HepG2 (cell line): ENCODE measurements around the gene PWWP2A. TPM values are rescaled to one million over a fixed set of nuclear protein-coding genes. Genes with fewer than 3 reads are reported as not detected.

Experiments
- ATAC-seq: fragments of 200-7000 bp; cut with Tn5 transposase; 3 replicates; pipeline ENCODE4 v1.9.1; 2020; ENCODE audit warnings: mild to moderate bottlenecking, moderate library complexity
- BruUV-seq: library from RNA; stranded (reverse); fragments of 400-500 nt; replicated peaks from 2 replicates; lab custom pipeline; 2021; lab: Mats Ljungman, UMichigan
- CTCF ChIA-PET: fragments of 300-600 bp; formaldehyde crosslinking; extraction: SDS; loops from one replicate; lab custom pipeline; 2021; ENCODE audit warnings: low total read pairs, inconsistent platforms, low intra/inter-chr PET ratio; lab: Yijun Ruan, JAX
- POLR2A ChIA-PET: fragments of 350-600 bp; sonication (Branson Sonifier 250); formaldehyde crosslinking; loops from one replicate; lab custom pipeline; 2020; ENCODE audit warnings: antibody characterized with exemption, inconsistent platforms; lab: Yijun Ruan, JAX
- DNase-seq: peaks from one replicate; pipeline ENCODE4 v3.0.0-alpha.2; 2015; ENCODE audit warnings: low spot score
- FAIRE-seq: peaks from 3 replicates; lab custom pipeline; 2011; peaks lifted over from hg19 to GRCh38; lab: Jason Lieb, UNC
- H2AFZ ChIP-seq: one replicate; pipeline ENCODE4 v1.6.1; 2011; ENCODE audit warnings: low read length, inconsistent platforms
- H3K27ac ChIP-seq: fragments of 300-600 bp; 3 replicates; pipeline ENCODE4 v1.8.0; 2011; ENCODE audit warnings: mixed run types, mild to moderate bottlenecking, mixed read lengths, low read length, inconsistent platforms; ENCODE audit not compliant: insufficient read depth; ENCODE audit errors: extremely low read length
- H3K27me3 ChIP-seq, 2 experiments: fragments of 200-600 bp in 1 of 2; 2 replicates in 1 of 2; 3 replicates in 1 of 2; pipeline versions ENCODE4 v1.6.0 to v1.8.0; 2011; ENCODE audit warnings: low read length in 2 of 2, mild to moderate bottlenecking in 2 of 2, moderate library complexity in 2 of 2, inconsistent platforms in 1 of 2; ENCODE audit not compliant: insufficient read depth in 2 of 2, control insufficient read depth in 1 of 2
- H3K36me3 ChIP-seq, 2 experiments: fragments of 200-600 bp in 1 of 2; replicated peaks in 1 of 2; 2 replicates in 1 of 2; 3 replicates in 1 of 2; pipeline versions ENCODE4 v1.5.1 to v1.8.0; 2011; ENCODE audit warnings: low read length in 2 of 2, inconsistent platforms in 1 of 2; ENCODE audit not compliant: insufficient read depth in 2 of 2, control insufficient read depth in 1 of 2
- H3K4me1 ChIP-seq: 2 replicates; pipeline ENCODE4 v1.5.1; 2012; ENCODE audit warnings: low read length, inconsistent platforms; ENCODE audit not compliant: insufficient read depth
- H3K4me2 ChIP-seq: 2 replicates; pipeline ENCODE4 v1.6.0; 2011; ENCODE audit warnings: low read depth, low read length, inconsistent platforms
- H3K4me3 ChIP-seq, 3 experiments: fragments of 200-600 bp in 1 of 3; sonication (generic), shearing (Covaris generic) in 1 of 3; replicated peaks in 1 of 3; 2 replicates each; pipeline ENCODE4 v1.5.1; 2011 to 2016; ENCODE audit warnings: low read length in 3 of 3, inconsistent platforms in 2 of 3, low read depth in 2 of 3, mild to moderate bottlenecking in 2 of 3, control low read depth in 1 of 3, mixed read lengths in 1 of 3; ENCODE audit not compliant: insufficient read depth in 1 of 3
- H3K79me2 ChIP-seq: one replicate; pipeline ENCODE4 v1.6.1; 2011; ENCODE audit warnings: low read length, inconsistent platforms; ENCODE audit not compliant: insufficient read depth
- H3K9ac ChIP-seq: 2 replicates; pipeline ENCODE4 v1.6.0; 2011; ENCODE audit warnings: mild to moderate bottlenecking, low read depth, low read length, inconsistent platforms; ENCODE audit not compliant: insufficient read depth
- H3K9me3 ChIP-seq: 2 replicates; pipeline ENCODE4 v1.5.1; 2012; ENCODE audit warnings: mild to moderate bottlenecking, low read length
- H4K20me1 ChIP-seq: 2 replicates; pipeline ENCODE4 v1.6.0; 2011; ENCODE audit warnings: inconsistent platforms, mild to moderate bottlenecking, low read length, moderate library complexity; ENCODE audit not compliant: insufficient read depth
- CEBPB ChIP-seq: IDR thresholded peaks from 2 replicates; pipeline ENCODE4 v1.6.1; 2011; ENCODE audit warnings: low read depth, low read length, improper control_type of control experiment, borderline replicate concordance
- ETV5 ChIP-seq: IDR thresholded peaks from 2 replicates; pipeline ENCODE4 v1.6.1; 2018; ENCODE audit warnings: missing biosample characterization, missing genetic modification reagents, inconsistent platforms, borderline replicate concordance
- EZH2 ChIP-seq: conservative IDR thresholded peaks from 2 replicates; pipeline ENCODE4 v1.6.1; 2012; ENCODE audit warnings: mild to moderate bottlenecking, low read depth, low read length, moderate library complexity
- GATAD2A ChIP-seq: IDR thresholded peaks from 2 replicates; pipeline ENCODE4 v1.6.1; 2016
- MZF1 ChIP-seq: sonication (generic); formaldehyde crosslinking; IDR thresholded peaks from 2 replicates; pipeline ENCODE4 v1.8.1; 2023; ENCODE audit warnings: mild to moderate bottlenecking, missing genetic modification reagents, borderline replicate concordance
- SP5 ChIP-seq: IDR thresholded peaks from 2 replicates; pipeline ENCODE4 v1.6.1; 2016; ENCODE audit warnings: low read depth, borderline replicate concordance
- TOE1 ChIP-seq: sonication (generic); formaldehyde crosslinking; IDR thresholded peaks from 2 replicates; pipeline ENCODE4 v1.4.0; 2020; ENCODE audit warnings: mild to moderate bottlenecking, missing genetic modification reagents
- ZMAT5 ChIP-seq: sonication (generic); formaldehyde crosslinking; IDR thresholded peaks from 2 replicates; pipeline ENCODE4 v1.5.0; 2020; ENCODE audit warnings: mild to moderate bottlenecking, low read depth, missing genetic modification reagents, borderline replicate concordance
- ZNF251 ChIP-seq: sonication (generic); formaldehyde crosslinking; IDR thresholded peaks from 2 replicates; pipeline ENCODE4 v1.9.0; 2021; ENCODE audit warnings: mild to moderate bottlenecking, missing genetic modification reagents
- ZNF576 ChIP-seq: sonication (generic); formaldehyde crosslinking; IDR thresholded peaks from 2 replicates; pipeline ENCODE4 v1.4.0; 2020; ENCODE audit warnings: mild to moderate bottlenecking, missing genetic modification reagents
- ZNF75D ChIP-seq: sonication (generic); formaldehyde crosslinking; IDR thresholded peaks from 2 replicates; pipeline ENCODE4 v1.8.1; 2023; ENCODE audit warnings: missing genetic modification reagents, mild to moderate bottlenecking, borderline replicate concordance
- WGBS: methylation state at CpG from one replicate; pipeline ENCODE4 v1.1.6; 2017; ENCODE audit warnings: low lambda C conversion rate; 5-methylcytosine and 5-hydroxymethylcytosine counted together
- in situ Hi-C: cut with HindIII; loops from 2 replicates; pipeline ENCODE4 v1.10.0; 2017; ENCODE audit warnings: low pct_unique_long_range_greater_than_20kb; ENCODE audit not compliant: extremely low pct_ligation_motif_present
- intact Hi-C: fragments of 100-400 bp; cut with micrococcal nuclease; formaldehyde crosslinking; loops from one replicate; pipeline ENCODE4 v1.10.0; 2022; ENCODE audit not compliant: unreplicated experiment
- polyA plus RNA-seq, 8 experiments: library from polyadenylated mRNA; depleted of rRNA in 3 of 8; stranded (reverse) in 7 of 8; unstranded in 1 of 8; fragments of >200 nt; fragmentation: Illumina TruSeq in 4 of 8; extraction: Trizol in 4 of 8; gene quantifications; 2 replicates each; pipeline versions ENCODE4 v1.2.1 to v1.2.3, GENCODE V29; 2011 to 2016; ENCODE audit warnings: low read depth in 4 of 8, missing spikeins in 1 of 8, mixed read lengths in 1 of 8; ENCODE audit not compliant: insufficient read depth in 1 of 8
- total RNA-seq, 5 experiments: library from RNA; depleted of rRNA; stranded (reverse); fragments of >200 nt; fragmentation: Illumina TruSeq; extraction: Trizol; gene quantifications; 2 replicates each; pipeline ENCODE4 v1.2.3, GENCODE V29; 2016; ENCODE audit warnings: low read depth in 1 of 5

PWWP2A gene
- total and polyA plus RNA-seq, 2 of the 13 experiments (the other 11 are each of a cell fraction or from before 2014, with no cell fraction given), result 7.3 to 16.9 TPM

- TF ChIP-seq GATAD2A (CRISPR knock-in tag), result no peak
- TF ChIP-seq MZF1, result no peak
- no peak for TF ChIP-seq ETV5 (CRISPR knock-in tag)
- 0 out of 2 replicates have a peak, but pooled peaks have one; percentile 5 for TF ChIP-seq CEBPB
- no peak for TF ChIP-seq ZMAT5 (CRISPR knock-in tag)
- ATAC-seq (no peak), DNase-seq (no peak), FAIRE-seq (no peak)
- Histone ChIP-seq H3K9me3 (no peaks in the 10 kb centered on the region), H3K4me3 (no peak overlapping the region), H2AFZ (no peak overlapping the region), H3K36me3 (peaks cover 14 to 61% of the 10 kb centered on the region in 2 experiments), H3K4me2 (no peak overlapping the region), H4K20me1 (no peaks in the 10 kb centered on the region), H3K9ac (no peak overlapping the region), H3K79me2 (no peaks in the 10 kb centered on the region), H3K4me1 (no peaks in the 10 kb centered on the region), H3K27me3 (no peaks in the 10 kb centered on the region), H3K27ac (no peak overlapping the region)
- in situ Hi-C loops (no loop called here), intact Hi-C loops (no loop called here)
- POLR2A ChIA-PET, result no interaction called here
- 94% methylated on average over 9 of the region's 9 CpGs for WGBS
- BruUV-seq, result no TSS peak
- CTCF ChIA-PET, result no interaction called here
These were observed 71.1 kb downstream of the PWWP2A start for GRCh38 chr5:160048131-160048530.

- CTCF ChIA-PET, result no interaction called here
- no peak overlapping the region for H3K27ac ChIP-seq
- no peak for ATAC-seq
These were observed 71.8 kb downstream of the PWWP2A start for GRCh38 chr5:160047423-160047822.

More at GRCh38 chr5:160047423-160047822, 71.8 kb downstream of the PWWP2A start:
- H3K4me2 ChIP-seq, result no peak overlapping the region
- WGBS, result 98% methylated on average over 3 of the region's 3 CpGs
- no peaks in the 10 kb centered on the region for H3K9me3 ChIP-seq
- intact Hi-C loops (no loop called here), in situ Hi-C loops (no loop called here)
- no peak for FAIRE-seq
- H4K20me1 ChIP-seq, result no peaks in the 10 kb centered on the region
- no peak overlapping the region for H3K9ac ChIP-seq
- H3K27me3 ChIP-seq, result no peaks in the 10 kb centered on the region
- no peaks in the 10 kb centered on the region for H3K79me2 ChIP-seq
- H3K4me3 ChIP-seq, result no peak overlapping the region
- DNase-seq, result no peak
- H2AFZ ChIP-seq, result no peak overlapping the region
- POLR2A ChIA-PET, result no interaction called here
- H3K36me3 ChIP-seq, result peaks cover 14 to 58% of the 10 kb centered on the region in 2 experiments
- TF ChIP-seq ZNF576 (no peak), EZH2 (no peak), ZNF251 (CRISPR knock-in tag) (no peak), TOE1 (no peak), ZNF75D (CRISPR knock-in tag) (no peak), SP5 (no peak)
- no TSS peak for BruUV-seq
- no peaks in the 10 kb centered on the region for H3K4me1 ChIP-seq
